DOHH2 (cell line): ENCODE data around the gene DNMBP.

Source experiments
- H3F3A ChIP-seq: fragments of 200-600 bp; sonication (generic), shearing (Covaris generic); 2 replicates; pipeline ENCODE4 v1.6.0; 2016; ENCODE audit warnings: antibody characterized with exemption, mild to moderate bottlenecking; ENCODE audit not compliant: control insufficient read depth, insufficient read depth
- H3K27ac ChIP-seq: fragments of 200-600 bp; sonication (generic); 2 replicates; pipeline ENCODE4 v1.5.1; 2014; ENCODE audit warnings: low read depth, mild to moderate bottlenecking, low read length, moderate library complexity
- H3K27me3 ChIP-seq: fragments of 200-600 bp; sonication (generic); 2 replicates; pipeline ENCODE4 v1.6.1; 2014; ENCODE audit warnings: mild to moderate bottlenecking, low read length, mixed read lengths; ENCODE audit not compliant: control insufficient read depth
- H3K36me3 ChIP-seq: fragments of 200-600 bp; sonication (generic); 2 replicates; pipeline ENCODE4 v1.6.1; 2014; ENCODE audit warnings: mild to moderate bottlenecking, low read length, moderate library complexity, mixed read lengths; ENCODE audit not compliant: control insufficient read depth
- H3K4me1 ChIP-seq: fragments of 200-600 bp; sonication (generic); 2 replicates; pipeline ENCODE4 v1.6.1; 2014; ENCODE audit warnings: mild to moderate bottlenecking, low read length, mixed read lengths; ENCODE audit not compliant: control insufficient read depth
- H3K4me2 ChIP-seq: fragments of 200-600 bp; sonication (generic); 2 replicates; pipeline ENCODE4 v1.6.0; 2014; ENCODE audit warnings: mild to moderate bottlenecking, low read length, moderate library complexity
- H3K4me3 ChIP-seq: fragments of 200-600 bp; sonication (generic); 2 replicates; pipeline ENCODE4 v1.5.1; 2014; ENCODE audit warnings: mild to moderate bottlenecking, low read length, mixed read lengths
- H3K79me2 ChIP-seq: fragments of 200-600 bp; sonication (generic); 2 replicates; pipeline ENCODE4 v1.6.1; 2014; ENCODE audit warnings: mild to moderate bottlenecking, low read length, mixed read lengths; ENCODE audit not compliant: control insufficient read depth
- H3K9me2 ChIP-seq: fragments of 200-600 bp; sonication (generic); replicated peaks from 2 replicates; pipeline ENCODE4 v1.6.1; 2014; ENCODE audit warnings: mild to moderate bottlenecking, low read length, mixed read lengths; ENCODE audit not compliant: control insufficient read depth
- H3K9me3 ChIP-seq: fragments of 200-600 bp; sonication (generic); 2 replicates; pipeline ENCODE4 v1.6.1; 2014; ENCODE audit warnings: antibody characterized with exemption, low read length, mixed read lengths; ENCODE audit not compliant: control insufficient read depth, insufficient read depth
- H4K20me1 ChIP-seq: fragments of 200-600 bp; sonication (generic); 2 replicates; pipeline ENCODE4 v1.6.0; 2014; ENCODE audit warnings: low read depth, mild to moderate bottlenecking, antibody characterized with exemption, low read length, moderate library complexity; ENCODE audit not compliant: control insufficient read depth, insufficient read depth
- EZH2phosphoT487 ChIP-seq: fragments of 200-600 bp; sonication (generic); IDR thresholded peaks from 2 replicates; pipeline ENCODE4 v1.6.1; 2017; ENCODE audit warnings: borderline replicate concordance, mild to moderate bottlenecking, antibody characterized with exemption, low read length, moderate library complexity, mixed read lengths
- TF ChIP-seq, protein P1 (sequence below): fragments of 200-600 bp; sonication (generic); IDR thresholded peaks from one replicate; pipeline ENCODE4 v1.5.1; 2014; ENCODE audit warnings: antibody characterized with exemption, mild to moderate bottlenecking, low read depth, low read length; ENCODE audit not compliant: poor library complexity, severe bottlenecking

DNMBP gene

GRCh38 chr10:99924451-99925255 lies 85.1 kb downstream of the DNMBP start:
- Histone ChIP-seq H3K4me2 (no peak overlapping the region), H3K9me3 (no peaks in the 10 kb centered on the region), H3K4me1 (peaks cover 7% of the 10 kb centered on the region; the same call in 1 of the 2 replicates), H3K9me2 (no peaks in the 10 kb centered on the region), H3K36me3 (peaks cover 36% of the 10 kb centered on the region), H3F3A (no peaks in the 10 kb centered on the region), H3K27ac (no peak overlapping the region), H3K79me2 (peaks cover 84% of the 10 kb centered on the region), H4K20me1 (peaks cover 5% of the 10 kb centered on the region; the same call in 1 of the 2 replicates), H3K27me3 (no peaks in the 10 kb centered on the region), H3K4me3 (no peak overlapping the region)
- TF ChIP-seq EZH2phosphoT487 = no peak
- TF ChIP-seq, protein P1, sequence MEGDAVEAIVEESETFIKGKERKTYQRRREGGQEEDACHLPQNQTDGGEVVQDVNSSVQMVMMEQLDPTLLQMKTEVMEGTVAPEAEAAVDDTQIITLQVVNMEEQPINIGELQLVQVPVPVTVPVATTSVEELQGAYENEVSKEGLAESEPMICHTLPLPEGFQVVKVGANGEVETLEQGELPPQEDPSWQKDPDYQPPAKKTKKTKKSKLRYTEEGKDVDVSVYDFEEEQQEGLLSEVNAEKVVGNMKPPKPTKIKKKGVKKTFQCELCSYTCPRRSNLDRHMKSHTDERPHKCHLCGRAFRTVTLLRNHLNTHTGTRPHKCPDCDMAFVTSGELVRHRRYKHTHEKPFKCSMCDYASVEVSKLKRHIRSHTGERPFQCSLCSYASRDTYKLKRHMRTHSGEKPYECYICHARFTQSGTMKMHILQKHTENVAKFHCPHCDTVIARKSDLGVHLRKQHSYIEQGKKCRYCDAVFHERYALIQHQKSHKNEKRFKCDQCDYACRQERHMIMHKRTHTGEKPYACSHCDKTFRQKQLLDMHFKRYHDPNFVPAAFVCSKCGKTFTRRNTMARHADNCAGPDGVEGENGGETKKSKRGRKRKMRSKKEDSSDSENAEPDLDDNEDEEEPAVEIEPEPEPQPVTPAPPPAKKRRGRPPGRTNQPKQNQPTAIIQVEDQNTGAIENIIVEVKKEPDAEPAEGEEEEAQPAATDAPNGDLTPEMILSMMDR = no peak

DNA sequence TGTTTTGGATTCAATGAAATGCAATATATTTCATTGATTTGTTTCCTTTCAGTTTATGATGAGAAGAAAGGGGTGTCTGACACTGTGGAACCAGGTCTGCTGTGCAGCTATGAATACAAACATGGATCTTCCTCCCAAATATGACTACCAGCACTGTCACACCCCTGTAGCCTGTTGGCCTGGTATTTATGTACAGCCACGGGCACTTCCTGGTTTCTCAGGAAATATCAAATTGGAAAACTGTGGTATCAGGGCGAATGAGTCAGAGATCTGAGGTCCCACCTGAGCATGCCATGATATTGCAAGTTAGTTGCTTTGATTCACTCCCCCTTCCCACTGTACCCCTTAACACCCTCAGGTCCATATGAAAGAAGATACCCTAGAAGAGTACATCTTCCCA lies 87.8 kb downstream of the DNMBP start:
- no peaks in the 10 kb centered on the region for H3K27me3 ChIP-seq
- H4K20me1 ChIP-seq = peaks cover 5% of the 10 kb centered on the region; the same call in 1 of the 2 replicates
- H3K4me2 ChIP-seq = no peak overlapping the region
- H3K4me1 ChIP-seq = no peaks in the 10 kb centered on the region
- peaks cover 35% of the 10 kb centered on the region for H3K36me3 ChIP-seq
- peaks cover 3% of the 10 kb centered on the region; the same call in 1 of the 2 replicates for H3F3A ChIP-seq
- peaks cover 80% of the 10 kb centered on the region for H3K79me2 ChIP-seq
- no peak for TF ChIP-seq EZH2phosphoT487
- no peak overlapping the region for H3K27ac ChIP-seq
- no peaks in the 10 kb centered on the region for H3K9me2 ChIP-seq
- H3K9me3 ChIP-seq = no peaks in the 10 kb centered on the region
- no peak overlapping the region for H3K4me3 ChIP-seq

GRCh38 chr10:99920901-99921300 lies 88.8 kb downstream of the DNMBP start:
- H3K9me3 ChIP-seq = no peaks in the 10 kb centered on the region
- H3K27me3 ChIP-seq = no peaks in the 10 kb centered on the region
- H4K20me1 ChIP-seq = peaks cover 5% of the 10 kb centered on the region; the same call in 1 of the 2 replicates
- H3K4me1 ChIP-seq = no peaks in the 10 kb centered on the region
- H3K4me2 ChIP-seq = no peak overlapping the region
- peaks cover 3% of the 10 kb centered on the region; the same call in 1 of the 2 replicates for H3F3A ChIP-seq
- H3K4me3 ChIP-seq = no peak overlapping the region
- no peaks in the 10 kb centered on the region for H3K9me2 ChIP-seq
- H3K27ac ChIP-seq = no peak overlapping the region
- TF ChIP-seq, protein P1 = no peak
- no peak for TF ChIP-seq EZH2phosphoT487
- peaks cover 43% of the 10 kb centered on the region for H3K36me3 ChIP-seq
- peaks cover 79% of the 10 kb centered on the region for H3K79me2 ChIP-seq

DNA sequence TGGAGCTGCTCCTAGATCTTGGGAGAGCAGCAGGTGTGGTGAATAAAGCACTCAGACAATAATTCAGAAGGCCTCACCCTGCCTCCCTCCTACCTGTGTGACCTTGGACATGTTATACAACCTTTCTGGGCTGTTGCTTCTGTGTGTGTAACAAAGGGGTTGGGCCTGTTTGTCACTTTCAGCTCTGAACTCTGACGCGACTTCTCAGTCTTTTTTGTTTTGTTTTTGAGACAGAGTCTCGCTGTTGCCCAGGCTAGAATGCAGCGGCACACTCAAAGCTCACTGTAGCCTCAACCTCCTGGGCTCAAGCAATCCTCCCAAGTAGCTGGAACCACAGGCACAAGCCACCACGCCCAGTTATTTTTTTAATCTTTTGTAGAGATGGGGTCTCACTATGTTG lies 89.3 kb downstream of the DNMBP start:
- no peaks in the 10 kb centered on the region for H3K9me2 ChIP-seq
- no peak overlapping the region for H3K4me2 ChIP-seq
- H3K4me3 ChIP-seq = no peak overlapping the region
- H4K20me1 ChIP-seq = peaks cover 5% of the 10 kb centered on the region; the same call in 1 of the 2 replicates
- H3K79me2 ChIP-seq = peaks cover 79% of the 10 kb centered on the region
- H3K9me3 ChIP-seq = no peaks in the 10 kb centered on the region
- H3K36me3 ChIP-seq = peaks cover 47% of the 10 kb centered on the region
- no peak overlapping the region for H3K27ac ChIP-seq
- H3K27me3 ChIP-seq = no peaks in the 10 kb centered on the region
- no peaks in the 10 kb centered on the region for H3K4me1 ChIP-seq
- peaks cover 3% of the 10 kb centered on the region; the same call in 1 of the 2 replicates for H3F3A ChIP-seq
- TF ChIP-seq, protein P1 = no peak
- TF ChIP-seq EZH2phosphoT487 = no peak
